ENCODE results near the gene UQCC5. TPM values are rescaled to one million over a fixed set of nuclear protein-coding genes. Genes with fewer than 3 reads are reported as not detected.

UQCC5 gene
- total RNA-seq, 1 experiment from 2014 or later: 15.1 TPM

- Mint-ChIP-seq H3K4me3 (ENCODE audit: low read depth, unreplicated experiment) (no peak overlapping the region), H3K36me3 (ENCODE audit: insufficient read depth, unreplicated experiment) (no peaks in the 10 kb centered on the region), H3K27me3 (ENCODE audit: unreplicated experiment) (peaks cover 51% of the 10 kb centered on the region), H3K4me1 (ENCODE audit: low read depth, unreplicated experiment) (peaks cover 15% of the 10 kb centered on the region), H3K27ac (ENCODE audit: unreplicated experiment) (no peak overlapping the region), H3K9me3 (ENCODE audit: low read depth, unreplicated experiment) (no peaks in the 10 kb centered on the region)
- TF ChIP-seq CTCF (IDR thresholded peaks at IDR 0.05; ENCODE audit: unreplicated experiment): no peak
- BruUV-seq (replicated peaks): no TSS peak
- no peak for DNase-seq
- CTCF ChIA-PET: no interaction called here
- intact Hi-C loops (cut with micrococcal nuclease; ENCODE audit: unreplicated experiment): no loop called here
Observed at GRCh38 chr3:52512727-52513126, 23.7 kb upstream of the UQCC5 start.

GRCh38 chr3:52513281-52513680, 23.1 kb upstream of the UQCC5 start:
- intact Hi-C loops (cut with micrococcal nuclease; ENCODE audit: unreplicated experiment): no loop called here
- no peak for TF ChIP-seq CTCF (IDR thresholded peaks at IDR 0.05; ENCODE audit: unreplicated experiment)
- Mint-ChIP-seq H3K4me1 (ENCODE audit: low read depth, unreplicated experiment) (peaks cover 14% of the 10 kb centered on the region), H3K27me3 (ENCODE audit: unreplicated experiment) (peaks cover 51% of the 10 kb centered on the region), H3K27ac (ENCODE audit: unreplicated experiment) (no peak overlapping the region), H3K4me3 (ENCODE audit: low read depth, unreplicated experiment) (no peak overlapping the region), H3K9me3 (ENCODE audit: low read depth, unreplicated experiment) (no peaks in the 10 kb centered on the region), H3K36me3 (ENCODE audit: insufficient read depth, unreplicated experiment) (no peaks in the 10 kb centered on the region)
- CTCF ChIA-PET: no interaction called here
- BruUV-seq (replicated peaks): no TSS peak
- DNase-seq: no peak

GRCh38 chr3:52514576-52514975, 21.8 kb upstream of the UQCC5 start:
- no peak for DNase-seq
- no TSS peak for BruUV-seq (replicated peaks)
- peaks cover 8% of the 10 kb centered on the region for H3K4me1 Mint-ChIP-seq (ENCODE audit: low read depth, unreplicated experiment)

GRCh38 chr3:52515192-52515591, 21.2 kb upstream of the UQCC5 start:
- no peak overlapping the region for H3K27ac Mint-ChIP-seq (ENCODE audit: unreplicated experiment)
- CTCF ChIA-PET: no interaction called here

More at GRCh38 chr3:52514576-52514975, 21.8 kb upstream of the UQCC5 start:
- no peaks in the 10 kb centered on the region for H3K9me3 Mint-ChIP-seq (ENCODE audit: low read depth, unreplicated experiment)
- H3K36me3 Mint-ChIP-seq (ENCODE audit: insufficient read depth, unreplicated experiment): no peaks in the 10 kb centered on the region
- no peak overlapping the region for H3K4me3 Mint-ChIP-seq (ENCODE audit: low read depth, unreplicated experiment)
- H3K27me3 Mint-ChIP-seq (ENCODE audit: unreplicated experiment): peaks cover 51% of the 10 kb centered on the region
- no peak overlapping the region for H3K27ac Mint-ChIP-seq (ENCODE audit: unreplicated experiment)
- intact Hi-C loops (cut with micrococcal nuclease; ENCODE audit: unreplicated experiment): no loop called here
- no peak for TF ChIP-seq CTCF (IDR thresholded peaks at IDR 0.05; ENCODE audit: unreplicated experiment)
- CTCF ChIA-PET: no interaction called here

More at GRCh38 chr3:52515192-52515591, 21.2 kb upstream of the UQCC5 start:
- H3K27me3 Mint-ChIP-seq (ENCODE audit: unreplicated experiment): peaks cover 51% of the 10 kb centered on the region
- no peak overlapping the region for H3K4me3 Mint-ChIP-seq (ENCODE audit: low read depth, unreplicated experiment)
- intact Hi-C loops (cut with micrococcal nuclease; ENCODE audit: unreplicated experiment): no loop called here
- H3K4me1 Mint-ChIP-seq (ENCODE audit: low read depth, unreplicated experiment): peaks cover 2% of the 10 kb centered on the region
- TF ChIP-seq CTCF (IDR thresholded peaks at IDR 0.05; ENCODE audit: unreplicated experiment): no peak
- H3K36me3 Mint-ChIP-seq (ENCODE audit: insufficient read depth, unreplicated experiment): no peaks in the 10 kb centered on the region
- BruUV-seq (replicated peaks): no TSS peak
- DNase-seq: no peak
- H3K9me3 Mint-ChIP-seq (ENCODE audit: low read depth, unreplicated experiment): no peaks in the 10 kb centered on the region

Measured in Calu3 (cell line).